GM18511 (cell line): ENCODE data around the gene MAPK11.

ENCODE experiments used
- ATAC-seq: cut with Tn5 transposase; IDR thresholded peaks from one replicate; pipeline ENCODE4 v1.9.1; 2021; ENCODE audit warnings: mild to moderate bottlenecking, moderate library complexity; ENCODE audit not compliant: unreplicated experiment

MAPK11 gene

GRCh38 chr22:50262973-50263617 lies 7.1 kb downstream of the MAPK11 start:
- ATAC-seq: no peak

- no peak for ATAC-seq
These were observed 7.7 kb downstream of the MAPK11 start for GRCh38 chr22:50262460-50262911.

GRCh38 chr22:50261615-50262459 lies 8.3 kb downstream of the MAPK11 start, which contains the start of gene MAPK12:
MAPK12 (minus strand) TSS chr22:50261683; CDS start chr22:50261509, 174 bp downstream.
- peak; percentile 41 for ATAC-seq

GRCh38 chr22:50260801-50261614 lies 9.2 kb downstream of the MAPK11 start:
- ATAC-seq: peak; percentile 40

- no peak for ATAC-seq
These were observed 9.8 kb downstream of the MAPK11 start for GRCh38 chr22:50260434-50260800.

GRCh38 chr22:50259302-50259701 lies 10.9 kb downstream of the MAPK11 start:
- ATAC-seq: no peak

GRCh38 chr22:50258361-50259292 lies 11.6 kb downstream of the MAPK11 start:
- no peak for ATAC-seq

- no peak for ATAC-seq
These were observed 12.5 kb downstream of the MAPK11 start for GRCh38 chr22:50257451-50258360.

GRCh38 chr22:50257041-50257440 lies 13.1 kb downstream of the MAPK11 start:
- ATAC-seq: no peak

GRCh38 chr22:50256258-50256862 lies 13.8 kb downstream of the MAPK11 start:
- ATAC-seq: no peak

GRCh38 chr22:50255607-50256006 lies 14.6 kb downstream of the MAPK11 start:
- no peak for ATAC-seq

GRCh38 chr22:50255099-50255498 lies 15.1 kb downstream of the MAPK11 start:
- no peak for ATAC-seq

- ATAC-seq: no peak
These were observed 16.2 kb downstream of the MAPK11 start for GRCh38 chr22:50253941-50254340.

- ATAC-seq: no peak
These were observed 16.9 kb downstream of the MAPK11 start for GRCh38 chr22:50253046-50253915.

GRCh38 chr22:50252082-50253045 lies 17.8 kb downstream of the MAPK11 start:
- no peak for ATAC-seq

- ATAC-seq: no peak
These were observed 18.6 kb downstream of the MAPK11 start for GRCh38 chr22:50251477-50252081.
